Liver (tissue), 9 donors: ENCODE results near the gene ZNF770. TPM values are rescaled to one million over a fixed set of nuclear protein-coding genes. Genes with fewer than 3 reads are reported as not detected.

ENCODE experiments used
- DNase-seq: peaks from one replicate; pipeline ENCODE4 v3.0.0-alpha.2; 2017; ENCODE audit warnings: low spot score
- H3K27ac ChIP-seq, 2 donors: one replicate each; pipeline ENCODE4 v1.7.0; 2013; ENCODE audit warnings: inconsistent platforms in 2 of 2, low read length in 2 of 2, control low read depth in 1 of 2, low read depth in 1 of 2, mild to moderate bottlenecking in 1 of 2
- H3K27me3 ChIP-seq, 4 donors: one replicate each; pipeline versions ENCODE4 v1.6.1 to v1.7.0; 2013; ENCODE audit warnings: low read length in 3 of 4, inconsistent platforms in 1 of 4, mild to moderate bottlenecking in 1 of 4, moderate library complexity in 1 of 4; ENCODE audit not compliant: control insufficient read depth in 4 of 4, insufficient read depth in 4 of 4
- H3K36me3 ChIP-seq, 4 donors: one replicate each; pipeline versions ENCODE4 v1.6.1 to v1.7.0; 2013; ENCODE audit warnings: low read length in 3 of 4, mild to moderate bottlenecking in 3 of 4, low read depth in 1 of 4, moderate library complexity in 1 of 4; ENCODE audit not compliant: control insufficient read depth in 4 of 4, insufficient read depth in 3 of 4
- H3K4me1 ChIP-seq, 4 donors: one replicate each; pipeline versions ENCODE4 v1.6.1 to v1.7.0; 2013; ENCODE audit warnings: low read length in 3 of 4, mild to moderate bottlenecking in 3 of 4, moderate library complexity in 1 of 4; ENCODE audit not compliant: control insufficient read depth in 4 of 4, insufficient read depth in 4 of 4
- H3K4me3 ChIP-seq, 3 donors: one replicate each; pipeline versions ENCODE4 v1.6.1 to v1.7.0; 2013; ENCODE audit warnings: low read length in 3 of 3, control low read depth in 1 of 3, low read depth in 1 of 3, mild to moderate bottlenecking in 1 of 3
- H3K9ac ChIP-seq, 2 donors: one replicate each; pipeline ENCODE4 v1.7.0; 2013; ENCODE audit warnings: low read length in 2 of 2, mild to moderate bottlenecking in 2 of 2, moderate library complexity in 2 of 2, control low read depth in 1 of 2, low read depth in 1 of 2
- H3K9me3 ChIP-seq, 4 donors: one replicate each; pipeline versions ENCODE4 v1.6.1 to v1.7.0; 2013; ENCODE audit warnings: low read length in 3 of 4; ENCODE audit not compliant: control insufficient read depth in 4 of 4
- ATF3 ChIP-seq: IDR thresholded peaks from 2 replicates; pipeline ENCODE4 v1.6.1; 2016; ENCODE audit warnings: antibody characterized with exemption
- EGR1 ChIP-seq, 2 donors: IDR thresholded peaks; 2 replicates each; pipeline ENCODE4 v1.6.1; 2016 to 2018; ENCODE audit warnings: antibody characterized with exemption in 2 of 2, low read depth in 2 of 2
- FOXA1 ChIP-seq: IDR thresholded peaks from 2 replicates; pipeline ENCODE4 v1.6.1; 2016; ENCODE audit warnings: antibody characterized with exemption
- FOXA2 ChIP-seq: IDR thresholded peaks from 2 replicates; pipeline ENCODE4 v1.6.1; 2016; ENCODE audit warnings: antibody characterized with exemption
- GABPA ChIP-seq, 2 donors: IDR thresholded peaks in 1 of 2; conservative IDR thresholded peaks in 1 of 2; 2 replicates each; pipeline ENCODE4 v1.6.1; 2016; ENCODE audit warnings: antibody characterized with exemption in 2 of 2, mild to moderate bottlenecking in 1 of 2, moderate library complexity in 1 of 2
- HNF4A ChIP-seq, 2 donors: conservative IDR thresholded peaks; 2 replicates each; pipeline ENCODE4 v1.6.1; 2016; ENCODE audit warnings: antibody characterized with exemption in 2 of 2, mild to moderate bottlenecking in 2 of 2
- HNF4G ChIP-seq: IDR thresholded peaks from 2 replicates; pipeline ENCODE4 v1.6.1; 2016; ENCODE audit warnings: antibody characterized with exemption
- MAX ChIP-seq: IDR thresholded peaks from 2 replicates; pipeline ENCODE4 v1.6.1; 2016; ENCODE audit warnings: antibody characterized with exemption
- NR2F2 ChIP-seq: IDR thresholded peaks from 2 replicates; pipeline ENCODE4 v1.6.1; 2016; ENCODE audit warnings: antibody characterized with exemption
- REST ChIP-seq: IDR thresholded peaks from 2 replicates; pipeline ENCODE4 v1.6.1; 2016; ENCODE audit warnings: antibody characterized with exemption, mild to moderate bottlenecking
- RXRA ChIP-seq, 2 donors: IDR thresholded peaks; 2 replicates each; pipeline ENCODE4 v1.6.1; 2017 to 2018; ENCODE audit warnings: antibody characterized with exemption in 2 of 2, mild to moderate bottlenecking in 1 of 2
- TAF1 ChIP-seq: conservative IDR thresholded peaks from 2 replicates; pipeline ENCODE4 v1.6.1; 2016; ENCODE audit warnings: antibody characterized with exemption, mild to moderate bottlenecking
- YY1 ChIP-seq: IDR thresholded peaks from 2 replicates; pipeline ENCODE4 v1.6.1; 2016; ENCODE audit warnings: antibody characterized with exemption, mild to moderate bottlenecking
- ZBTB33 ChIP-seq: IDR thresholded peaks from 2 replicates; pipeline ENCODE4 v1.6.1; 2016; ENCODE audit warnings: antibody characterized with exemption
- WGBS: extraction: QIAGEN DNeasy Blood & Tissue Kit; methylation state at CpG from one replicate; pipeline ENCODE4 v1.1.7; 2013; 5-methylcytosine and 5-hydroxymethylcytosine counted together
- polyA plus RNA-seq, 2 donors: library from polyadenylated mRNA; stranded (reverse) in 1 of 2; unstranded in 1 of 2; fragments of 200-250 nt in 1 of 2; fragments of >200 nt in 1 of 2; fragmentation: Nextera tagmentation in 1 of 2; extraction: Ambion mirVana in 1 of 2; gene quantifications; one replicate each; pipeline versions ENCODE4 v1.2.1 to v1.2.3, GENCODE V29; 2013 to 2015
- total RNA-seq, 2 donors: library from RNA; depleted of rRNA; stranded (reverse); fragments of >200 nt; gene quantifications; one replicate each; pipeline ENCODE4 v1.2.3, GENCODE V29; 2014
- donor health status: healthy.
- donor health status: healthy.
- donor health status: healthy.
- donor health status: healthy.
- donor health status: healthy.

Gene ZNF770
- total and polyA plus RNA-seq, 4 donors: 9.3 to 74.4 (median 28.5) TPM

- no peaks in the 10 kb centered on the region for H3K27me3 ChIP-seq
- H3K4me3 ChIP-seq: no peak overlapping the region
- no peak overlapping the region for H3K9ac ChIP-seq
- no peaks in the 10 kb centered on the region for H3K9me3 ChIP-seq
- TF ChIP-seq HNF4G (no peak), NR2F2 (no peak), TAF1 (no peak), ATF3 (no peak), YY1 (no peak), RXRA (IDR thresholded peaks at IDR 0.05) (no peak), FOXA1 (no peak), EGR1 (IDR thresholded peaks at IDR 0.05; ENCODE audit: low read depth in 2 of 2) (no peak)
- H3K36me3 ChIP-seq: no peaks in the 10 kb centered on the region
- DNase-seq: no peak
- 96% methylated on average over 6 of the region's 6 CpGs for WGBS
- no peaks in the 10 kb centered on the region for H3K4me1 ChIP-seq
- H3K27ac ChIP-seq: no peak overlapping the region
Observed at GRCh38 chr15:35020974-35021373, 32.9 kb upstream of the ZNF770 start.

GRCh38 chr15:35019404-35020327 lies 31.6 kb upstream of the ZNF770 start:
- H3K4me1 ChIP-seq: no peaks in the 10 kb centered on the region
- DNase-seq: no peak
- H3K27ac ChIP-seq: no peak overlapping the region
- WGBS: 80% methylated on average over 6 of the region's 6 CpGs
- H3K9ac ChIP-seq: no peak overlapping the region
- H3K27me3 ChIP-seq: no peaks in the 10 kb centered on the region
- no peaks in the 10 kb centered on the region for H3K9me3 ChIP-seq
- no peak overlapping the region for H3K4me3 ChIP-seq
- H3K36me3 ChIP-seq: no peaks in the 10 kb centered on the region
- TF ChIP-seq MAX (no peak), ATF3 (no peak), HNF4G (no peak), GABPA (IDR thresholded peaks at IDR 0.05 in 1 of 2, conservative IDR thresholded peaks at IDR 0.05 in 1 of 2) (no peak), FOXA1 (no peak), EGR1 (IDR thresholded peaks at IDR 0.05; ENCODE audit: low read depth in 2 of 2) (no peak), REST (no peak), FOXA2 (no peak), NR2F2 (no peak), RXRA (IDR thresholded peaks at IDR 0.05) (no peak), ZBTB33 (no peak), HNF4A (conservative IDR thresholded peaks at IDR 0.05) (no peak), TAF1 (no peak)
